Mucosa of descending colon (tissue), 3 donors: Measurements from ENCODE around the gene PEAK1. TPM values are rescaled to one million over a fixed set of nuclear protein-coding genes. Genes with fewer than 3 reads are reported as not detected.
"Not testable (repeated sequence)": the region's sequence is repeated elsewhere in the genome, so short reads cannot be mapped to it uniquely, and the experiment has no call there.

Experiments
- ATAC-seq: fragments of 200-7000 bp; cut with Tn5 transposase; one replicate; pipeline ENCODE4 v1.9.1; 2020; ENCODE audit warnings: mild to moderate bottlenecking, moderate library complexity
- DNase-seq, 3 donors: peaks; one replicate each; pipeline ENCODE4 v3.0.0-alpha.2; 2020
- H3K36me3 ChIP-seq: fragments of 200-600 bp; one replicate; pipeline ENCODE4 v1.8.0; 2021; ENCODE audit warnings: low read depth, mild to moderate bottlenecking
- H3K4me1 ChIP-seq: fragments of 200-600 bp; one replicate; pipeline ENCODE4 v1.8.0; 2021; ENCODE audit warnings: low read depth, mild to moderate bottlenecking
- H3K4me3 ChIP-seq: fragments of 200-600 bp; one replicate; pipeline ENCODE4 v1.8.0; 2021; ENCODE audit warnings: mild to moderate bottlenecking
- H3K9me3 ChIP-seq: fragments of 200-600 bp; one replicate; pipeline ENCODE4 v1.8.0; 2021; ENCODE audit warnings: mild to moderate bottlenecking
- CTCF ChIP-seq: fragments of 200-600 bp; IDR thresholded peaks from one replicate; pipeline ENCODE4 v1.8.0; 2022; ENCODE audit warnings: antibody characterized with exemption, mild to moderate bottlenecking
- intact Hi-C, 2 donors: fragments of 100-400 bp; cut with DNase I in 1 of 2; cut with micrococcal nuclease in 1 of 2; formaldehyde crosslinking; loops; one replicate each; pipeline versions ENCODE4 v1.11.0 to v1.11.1; 2022; cut with DNase I, micrococcal nuclease
- total RNA-seq, 3 donors: library from RNA; stranded (reverse); fragmentation: NEBNext Ultra II Directional in 2 of 3; extraction: Animal tissue kit (Norgen Biotek cat#: 25700) in 2 of 3; gene quantifications; one replicate each; pipeline versions ENCODE4 v1.2.1 to v1.2.4, GENCODE V29; 2021 to 2023
- donor health status: DM: no; HTN: no; CAD: no; lungs with moderate emphysema.
- donor health status: DM: no; HTN: no; CAD: no.
- donor health status: DM: no; HTN: yes; CAD: no.

PEAK1 gene
- total RNA-seq, 3 donors from 2014 or later = 47.9 to 75.3 (median 65.7) TPM

GRCh38 chr15:77412972-77413698, 6.8 kb downstream of the PEAK1 start:
- H3K4me3 ChIP-seq = no peak overlapping the region
- ATAC-seq = no peak
- H3K36me3 ChIP-seq = no peaks in the 10 kb centered on the region

GRCh38 chr15:77411619-77411976, 8.3 kb downstream of the PEAK1 start:
- no peak overlapping the region for H3K4me3 ChIP-seq
- no peak for DNase-seq
- H3K36me3 ChIP-seq = no peaks in the 10 kb centered on the region
- intact Hi-C loops = no loop called here
- peaks cover 22% of the 10 kb centered on the region for H3K4me1 ChIP-seq
- TF ChIP-seq CTCF = no peak
- no peak for ATAC-seq
- no peaks in the 10 kb centered on the region for H3K9me3 ChIP-seq

More at GRCh38 chr15:77412972-77413698, 6.8 kb downstream of the PEAK1 start:
- H3K9me3 ChIP-seq = no peaks in the 10 kb centered on the region
- no peak for TF ChIP-seq CTCF
- DNase-seq = no peak
- peaks cover 22% of the 10 kb centered on the region for H3K4me1 ChIP-seq
- intact Hi-C loops = no loop called here

GRCh38 chr15:77410701-77411618, 8.9 kb downstream of the PEAK1 start:
- Histone ChIP-seq H3K36me3 (no peaks in the 10 kb centered on the region), H3K4me3 (no peak overlapping the region), H3K4me1 (peaks cover 22% of the 10 kb centered on the region), H3K9me3 (no peaks in the 10 kb centered on the region)
- peak; percentile 69 for ATAC-seq
- no peak for TF ChIP-seq CTCF
- intact Hi-C loops = no loop called here
- DNase-seq = no peak

- H3K9me3 ChIP-seq, DNase-seq, H3K36me3 ChIP-seq, intact Hi-C loops, H3K4me3 ChIP-seq, ATAC-seq: not testable (repeated sequence)
- H3K4me1 ChIP-seq = peaks cover 22% of the 10 kb centered on the region
Observed at GRCh38 chr15:77410157-77410500, 9.8 kb downstream of the PEAK1 start.

GRCh38 chr15:77409259-77410156, 10.4 kb downstream of the PEAK1 start:
- peaks cover 22% of the 10 kb centered on the region for H3K4me1 ChIP-seq

More at GRCh38 chr15:77409259-77410156, 10.4 kb downstream of the PEAK1 start:
- Histone ChIP-seq H3K9me3 (no peaks in the 10 kb centered on the region), H3K4me3 (no peak overlapping the region), H3K36me3 (no peaks in the 10 kb centered on the region)
- DNase-seq (peak in 1 of 3 donors; percentile 52), ATAC-seq (peak; percentile 81)
- intact Hi-C loops = no loop called here
- no peak for TF ChIP-seq CTCF
